HCT116 (cell line): ENCODE data around the gene CD69. TPM values are rescaled to one million over a fixed set of nuclear protein-coding genes. Genes with fewer than 3 reads are reported as not detected.

Experiments
- total RNA-seq: library from RNA; stranded (reverse); gene quantifications from one replicate; pipeline ENCODE4 v1.2.1, GENCODE V29; 2021; ENCODE audit not compliant: unreplicated experiment

Gene CD69
- total RNA-seq, 1 experiment from 2014 or later: not detected

Other genes with a start within 250 kb of the CD69 start
- gene KLRB1, start 153.0 kb downstream of the CD69 start, total RNA-seq: not detected
- gene CLEC2D, start 91.2 kb downstream of the CD69 start, total RNA-seq: 1.9 TPM
- gene CLECL1, start 27.8 kb downstream of the CD69 start, total RNA-seq: not detected
- gene KLRF1, start 66.6 kb upstream of the CD69 start, total RNA-seq: not detected
- not detected for gene CLEC2B, start 108.5 kb upstream of the CD69 start, total RNA-seq
- not detected for gene KLRF2, start 120.6 kb upstream of the CD69 start, total RNA-seq
- gene CLEC2A, start 171.5 kb upstream of the CD69 start, total RNA-seq: not detected
- gene CLEC12A, start 210.5 kb upstream of the CD69 start, total RNA-seq: not detected
- not detected for gene CLEC1B, start 238.2 kb upstream of the CD69 start, total RNA-seq
- not detected for gene CLEC12B, start 249.7 kb upstream of the CD69 start, total RNA-seq